ENCODE measurements around the gene ACKR4. TPM values are rescaled to one million over a fixed set of nuclear protein-coding genes. Genes with fewer than 3 reads are reported as not detected.

Gene ACKR4
- total and polyA plus RNA-seq, 2 of the 8 experiments (the other 6 are each of a cell fraction or from before 2014, with no cell fraction given) = not detected

GRCh38 chr3:132563420-132564069 is 33.5 kb upstream of the ACKR4 start:
- FAIRE-seq = no peak
- H3K4ac ChIP-seq (replicated peaks; ENCODE audit: insufficient read length, low read depth, low read length) = no peak overlapping the region
- H2BK15ac ChIP-seq (ENCODE audit: low read length) = no peak overlapping the region
- no peak overlapping the region for H2BK120ac ChIP-seq (replicated peaks; ENCODE audit: low read depth, low read length)
- H3K36me3 ChIP-seq (ENCODE audit: control insufficient read depth in 2 of 4, insufficient read depth in 4 of 4, low read length in 3 of 4) = no peaks in the 10 kb centered on the region
- no peak overlapping the region for H3K18ac ChIP-seq (ENCODE audit: extremely low read depth, low read length)
- 88% methylated on average over 4 of the region's 4 CpGs; no CpG with 5 or more reads in 1 of the 2 experiments for WGBS, 2 experiments (ENCODE audit: extremely low coverage in 1 of 2, insufficient coverage in 1 of 2, insufficient read length in 1 of 2, insufficient replicate concordance in 2 of 2, low coverage in 1 of 2, low lambda C conversion rate in 2 of 2, missing lambda C conversion rate in 1 of 2)
- H3K23me2 ChIP-seq (ENCODE audit: low read depth, low read length) = no peaks in the 10 kb centered on the region
- H3K4me1 ChIP-seq (replicated peaks in 1 of 4; ENCODE audit: control insufficient read depth in 3 of 4, insufficient read depth in 4 of 4, low read length in 3 of 4) = peaks cover 0 to 4% (median 0%) of the 10 kb centered on the region in 4 experiments; a peak in 1 of 7 replicates
- no peaks in the 10 kb centered on the region for H3K9me3 ChIP-seq (ENCODE audit: insufficient read depth in 2 of 2, low read depth in 1 of 2, low read length in 1 of 2)
- no peaks in the 10 kb centered on the region for H3K79me1 ChIP-seq (ENCODE audit: low read depth, low read length)
- ChIA-PET POLR2A (ENCODE audit: partially characterized antibody) (no interaction called here), CTCF (ENCODE audit: partially characterized antibody) (no interaction called here)
- H4K5ac ChIP-seq (ENCODE audit: insufficient read length, low read depth, low read length) = no peak overlapping the region
- H4K91ac ChIP-seq (replicated peaks; ENCODE audit: insufficient read length, low read length) = no peak overlapping the region
- no peak overlapping the region for H3K14ac ChIP-seq (ENCODE audit: insufficient read length)
- no peak overlapping the region for H2BK20ac ChIP-seq (ENCODE audit: low read length)
- no peak for DNase-seq (ENCODE audit: low read depth in 1 of 2, low spot score in 2 of 2)
- no peaks in the 10 kb centered on the region for H3K79me2 ChIP-seq (ENCODE audit: control insufficient read depth in 1 of 2, insufficient read depth in 2 of 2, low read length in 2 of 2)
- H4K8ac ChIP-seq (ENCODE audit: extremely low read depth, insufficient read depth, low read length) = no peak overlapping the region
- no peak overlapping the region for H3K9ac ChIP-seq (replicated peaks in 1 of 4; ENCODE audit: extremely low read depth in 1 of 4, low read depth in 3 of 4, low read length in 3 of 4)
- no peak overlapping the region for H2BK12ac ChIP-seq (ENCODE audit: low read depth, low read length)
- H2BK5ac ChIP-seq (ENCODE audit: low read depth, low read length) = no peak overlapping the region
- H3K4me2 ChIP-seq (ENCODE audit: insufficient read depth in 1 of 2, low read depth in 2 of 2, low read length in 2 of 2) = no peak overlapping the region
- H3K56ac ChIP-seq (replicated peaks; ENCODE audit: insufficient read length, low read depth, low read length) = no peak overlapping the region
- no peak overlapping the region for H3K27ac ChIP-seq (ENCODE audit: low read depth, low read length)
- H4K20me1 ChIP-seq (replicated peaks in 1 of 2; ENCODE audit: control insufficient read depth in 1 of 2, insufficient read depth in 2 of 2, low read length in 2 of 2) = no peaks in the 10 kb centered on the region
- H3K23ac ChIP-seq (ENCODE audit: insufficient read length) = no peak overlapping the region
- no peak overlapping the region for H2AFZ ChIP-seq (ENCODE audit: low read length)
- H2AK5ac ChIP-seq (ENCODE audit: low read depth, low read length) = no peak overlapping the region
- H3K27me3 ChIP-seq (replicated peaks in 1 of 4; ENCODE audit: control insufficient read depth in 3 of 4, extremely low read depth in 1 of 4, insufficient read depth in 3 of 4, low read length in 3 of 4) = no peaks in the 10 kb centered on the region
- no peak overlapping the region for H3K4me3 ChIP-seq (ENCODE audit: extremely low read depth in 1 of 4, insufficient read depth in 2 of 4, low read depth in 3 of 4, low read length in 4 of 4)
- TF ChIP-seq JUND (IDR thresholded peaks at IDR 0.05; ENCODE audit: low read length) (no peak), JUN (IDR thresholded peaks at IDR 0.05; ENCODE audit: low read depth, low read length) (no peak), HDAC6 (IDR thresholded peaks at IDR 0.05; ENCODE audit: low read depth, low read length) (no peak), ATF2 (IDR thresholded peaks at IDR 0.05; ENCODE audit: low read length) (no peak), TAF1 (IDR thresholded peaks at IDR 0.05; ENCODE audit: low read depth, low read length) (no peak), MAX (IDR thresholded peaks at IDR 0.05) (no peak), SAP30 (IDR thresholded peaks at IDR 0.05; ENCODE audit: insufficient read depth, insufficient replicate concordance, low read length) (no peak), TEAD4 (IDR thresholded peaks at IDR 0.05; ENCODE audit: low read depth, low read length) (no peak), GABPA (IDR thresholded peaks at IDR 0.05; ENCODE audit: borderline replicate concordance, insufficient read depth, low read length) (no peak), RFX5 (IDR thresholded peaks at IDR 0.05; ENCODE audit: borderline replicate concordance, low read depth, low read length) (no peak), EZH2 (IDR thresholded peaks at IDR 0.05; ENCODE audit: low read depth, low read length, severe bottlenecking) (no peak), SUZ12 (IDR thresholded peaks at IDR 0.05; ENCODE audit: low read length) (no peak)
